Erythroblast (primary cell): ENCODE data around the gene BTBD1.

ENCODE experiments used
- GATA1 ChIP-seq: IDR thresholded peaks from 2 replicates; pipeline ENCODE4 v1.6.1; 2011; ENCODE audit warnings: low read depth, mild to moderate bottlenecking, control low read depth, low read length, moderate library complexity
- POLR2A ChIP-seq: IDR thresholded peaks from 2 replicates; pipeline ENCODE4 v1.6.1; 2011; ENCODE audit warnings: mild to moderate bottlenecking, low read length

DNA sequence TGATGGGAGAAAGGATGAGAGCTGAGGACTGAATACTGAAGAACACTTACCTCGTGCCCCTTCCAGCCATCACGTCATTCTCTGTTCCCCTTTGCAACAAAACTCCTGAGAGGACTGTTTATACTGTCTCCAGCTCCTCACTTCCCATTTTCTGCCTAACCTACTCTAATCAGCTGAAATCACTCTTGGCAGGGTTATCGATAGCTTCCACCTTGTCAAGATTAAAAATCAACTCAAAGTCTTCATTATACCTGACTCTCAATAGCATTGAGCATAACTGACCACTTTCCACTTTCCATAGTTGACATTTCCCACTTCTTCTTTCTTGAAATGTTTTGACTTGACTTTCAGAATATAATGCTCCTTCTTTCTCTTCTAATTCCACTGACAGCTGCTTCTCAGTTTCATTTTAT lies 4.3 kb downstream of the BTBD1 start:
- no peak for TF ChIP-seq POLR2A
- no peak for TF ChIP-seq GATA1
